Activated T-cell treated with anti-CD3 and anti-CD28 coated beads for 48 hours (primary cell): ENCODE results near the gene PRICKLE2.

Experiments
- DNase-seq: peaks from one replicate; pipeline ENCODE4 v3.0.0-alpha.2; 2020; ENCODE audit warnings: low read depth

PRICKLE2 gene

DNA sequence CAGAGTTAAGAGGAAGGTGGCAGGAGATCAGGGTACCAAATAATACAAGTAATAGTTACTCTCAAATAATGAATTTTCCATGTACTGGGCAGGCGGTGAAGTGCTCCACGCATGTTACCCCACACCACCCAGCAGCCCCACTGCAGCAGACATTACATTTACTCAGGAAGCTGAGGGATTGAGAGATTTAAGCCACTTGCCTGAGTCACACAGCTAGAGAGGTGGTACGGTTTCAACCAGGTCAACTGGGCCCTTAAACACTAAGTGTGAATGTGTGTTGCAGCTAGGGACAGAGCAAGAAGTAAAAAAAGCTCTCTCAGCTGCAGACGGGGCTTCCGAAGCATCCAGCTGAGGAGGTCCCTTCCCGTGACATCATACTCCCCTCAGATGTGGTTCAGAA lies 91.3 kb downstream of the PRICKLE2 start:
- no peak for DNase-seq

DNA sequence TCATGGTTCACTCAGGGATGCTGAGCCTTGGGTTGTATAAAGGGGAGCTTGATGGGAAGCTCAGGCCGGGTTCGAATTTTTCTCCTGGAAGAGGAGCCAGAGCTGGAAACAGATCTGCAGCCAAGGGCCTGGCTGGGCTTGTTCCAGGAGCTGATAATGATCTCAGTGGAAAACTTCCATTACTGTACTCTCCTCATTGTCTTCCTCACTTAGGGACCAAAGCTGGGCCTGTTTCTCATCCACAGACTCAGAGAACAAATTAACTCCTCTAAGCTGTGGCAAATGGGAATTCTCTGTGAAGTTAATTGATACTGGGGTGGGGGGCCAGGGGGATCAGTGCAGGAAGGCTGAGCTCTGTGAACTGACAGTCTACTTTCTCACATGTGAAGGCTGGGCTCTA lies 92.0 kb downstream of the PRICKLE2 start:
- no peak for DNase-seq

DNA sequence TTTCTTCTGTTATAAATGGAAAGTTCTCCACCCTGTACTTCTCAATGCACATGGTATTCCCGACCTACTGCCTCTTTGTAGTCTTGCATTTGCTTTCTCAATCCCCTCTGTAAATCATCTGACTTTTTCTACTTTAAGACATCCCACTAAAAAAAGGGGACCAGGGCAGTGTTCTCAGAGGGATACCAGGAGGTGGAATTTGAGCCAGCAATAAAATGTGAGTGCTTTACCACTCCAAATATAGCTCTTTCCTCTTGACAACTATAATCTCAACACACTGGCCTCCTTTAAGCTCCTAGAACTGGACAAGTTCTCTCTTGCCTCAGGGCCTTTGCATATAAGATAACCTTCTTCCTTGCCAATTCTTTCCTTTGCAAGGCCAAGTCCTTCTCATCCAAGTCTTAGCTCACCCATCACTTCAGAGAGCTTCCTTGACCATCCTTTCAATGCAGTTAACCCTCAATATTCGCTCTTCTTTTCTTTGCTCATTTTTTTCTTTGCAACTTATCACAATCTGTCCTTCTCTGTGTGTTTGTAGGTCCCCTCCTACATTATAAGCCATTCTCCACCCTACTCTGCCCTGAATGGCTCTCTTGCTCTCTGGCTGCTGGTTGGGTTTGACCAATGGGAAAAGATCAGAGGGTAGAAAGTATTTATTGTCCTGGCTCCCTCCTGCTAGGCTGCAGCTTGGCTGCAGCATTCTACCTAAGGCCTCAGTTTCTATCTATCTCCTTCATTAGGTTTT lies 93.4 kb downstream of the PRICKLE2 start:
- no peak for DNase-seq

DNA sequence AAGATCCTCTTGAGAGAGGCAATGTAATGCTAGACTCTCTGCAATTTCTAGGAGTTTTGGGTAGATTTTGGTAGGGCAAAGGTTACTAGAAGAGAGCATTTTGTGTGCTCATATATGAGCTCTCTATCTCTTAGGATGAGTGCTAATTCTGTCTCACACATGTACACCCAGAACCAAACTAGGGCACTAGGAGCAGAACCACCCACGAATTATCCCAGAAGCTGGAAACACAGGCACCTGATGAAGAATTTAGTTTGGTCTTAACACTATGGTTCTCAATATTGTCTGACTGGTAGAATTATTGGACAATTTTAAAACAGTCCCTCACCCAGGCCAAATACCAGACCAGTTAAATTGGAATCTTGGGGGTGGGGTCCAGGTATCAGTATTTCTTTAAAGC lies 94.8 kb downstream of the PRICKLE2 start:
- DNase-seq = no peak

DNA sequence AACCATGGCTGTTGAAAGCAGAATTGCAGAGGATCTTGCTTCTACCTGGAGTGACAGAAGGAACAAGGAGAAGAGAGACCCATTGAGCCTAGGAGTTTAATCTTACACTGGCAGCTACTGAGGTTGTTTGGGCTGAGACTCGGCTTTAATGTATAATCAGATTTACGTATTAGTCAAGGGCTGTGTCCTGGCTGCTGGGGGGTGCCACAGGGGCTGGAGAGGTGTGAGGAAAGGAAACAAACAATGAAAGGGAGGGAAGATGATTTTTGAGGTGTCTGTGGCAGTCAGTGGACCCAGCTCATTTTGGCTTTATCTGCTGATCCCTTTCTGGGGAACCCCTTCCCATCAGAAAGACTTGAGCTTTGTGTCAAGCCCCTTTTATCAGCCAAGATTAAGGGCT lies 95.7 kb downstream of the PRICKLE2 start:
- DNase-seq = no peak

DNA sequence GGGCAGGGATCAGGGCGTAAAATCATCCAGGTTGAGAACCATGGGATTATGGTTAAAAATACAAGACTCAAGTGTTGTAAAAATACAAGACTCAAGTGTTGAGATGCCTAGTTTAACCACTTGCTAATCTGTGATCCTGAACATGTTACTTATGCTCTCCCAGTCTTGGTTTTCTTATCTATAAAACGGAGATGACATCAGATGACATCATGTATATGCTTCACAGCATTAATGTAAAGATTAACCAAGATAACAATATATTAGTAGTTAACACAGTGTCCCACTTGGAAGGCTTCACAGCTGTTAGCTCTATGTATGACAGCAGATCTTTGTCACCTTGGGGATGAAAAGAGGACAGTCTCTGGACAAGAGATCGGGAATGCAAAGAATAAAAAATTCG lies 96.2 kb downstream of the PRICKLE2 start:
- DNase-seq = no peak

DNA sequence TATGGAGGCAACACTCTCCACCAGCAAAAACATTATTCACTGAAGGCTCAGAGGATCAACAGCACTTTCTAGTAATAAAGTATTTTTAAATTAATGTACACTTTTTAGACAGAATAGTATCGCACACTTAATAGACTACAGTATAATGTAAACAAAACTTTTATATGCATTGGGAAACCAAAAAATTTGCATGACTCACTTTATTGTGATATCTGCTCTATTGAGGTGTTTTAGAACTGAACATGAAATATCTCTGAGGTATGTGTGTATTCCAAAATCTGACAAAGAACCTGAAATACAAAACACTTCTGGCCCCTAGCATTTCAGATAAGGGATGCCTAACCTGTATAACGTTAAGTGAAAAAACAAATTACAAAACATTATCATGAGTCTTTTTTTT lies 99.7 kb downstream of the PRICKLE2 start:
- DNase-seq = no peak

DNA sequence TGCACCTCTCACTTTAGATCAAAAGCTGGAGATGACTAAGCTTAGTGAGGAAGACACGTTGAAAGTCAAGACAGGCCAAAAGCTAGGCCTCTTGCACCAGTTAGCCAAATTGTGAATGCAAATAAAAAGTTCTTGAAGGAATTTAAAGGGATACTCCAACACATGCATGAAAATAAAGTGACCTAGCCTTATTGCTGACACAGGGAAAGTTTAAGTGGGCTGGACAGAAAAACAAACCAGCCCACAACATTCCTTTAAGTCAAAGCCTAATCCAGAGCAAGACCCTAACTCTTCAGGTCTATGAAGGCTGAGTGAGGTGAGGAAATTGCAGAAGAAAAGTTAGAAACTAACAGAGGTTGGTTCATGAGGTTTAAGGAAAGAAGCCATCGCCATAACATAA lies 101.3 kb downstream of the PRICKLE2 start:
- DNase-seq = no peak

DNA sequence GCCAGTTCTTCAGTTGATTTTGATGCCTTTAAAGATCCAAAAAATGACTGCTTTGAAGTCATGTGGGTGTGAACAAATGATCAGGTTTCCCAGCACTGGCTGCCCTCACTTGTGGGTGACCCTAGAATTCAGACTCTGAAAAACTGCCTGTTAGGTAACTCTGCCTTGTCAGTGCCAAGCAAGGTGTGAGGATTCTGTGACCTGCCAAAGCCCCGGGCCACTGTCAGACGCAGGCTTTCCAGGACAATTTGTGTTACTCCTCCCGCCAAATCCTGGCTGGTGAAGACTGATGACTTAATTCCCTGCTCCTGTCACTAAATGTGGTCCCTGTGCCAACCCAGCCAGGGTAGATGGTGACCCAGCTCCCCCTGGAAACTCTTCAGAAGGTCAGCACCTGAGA lies 102.8 kb downstream of the PRICKLE2 start:
- DNase-seq = no peak

DNA sequence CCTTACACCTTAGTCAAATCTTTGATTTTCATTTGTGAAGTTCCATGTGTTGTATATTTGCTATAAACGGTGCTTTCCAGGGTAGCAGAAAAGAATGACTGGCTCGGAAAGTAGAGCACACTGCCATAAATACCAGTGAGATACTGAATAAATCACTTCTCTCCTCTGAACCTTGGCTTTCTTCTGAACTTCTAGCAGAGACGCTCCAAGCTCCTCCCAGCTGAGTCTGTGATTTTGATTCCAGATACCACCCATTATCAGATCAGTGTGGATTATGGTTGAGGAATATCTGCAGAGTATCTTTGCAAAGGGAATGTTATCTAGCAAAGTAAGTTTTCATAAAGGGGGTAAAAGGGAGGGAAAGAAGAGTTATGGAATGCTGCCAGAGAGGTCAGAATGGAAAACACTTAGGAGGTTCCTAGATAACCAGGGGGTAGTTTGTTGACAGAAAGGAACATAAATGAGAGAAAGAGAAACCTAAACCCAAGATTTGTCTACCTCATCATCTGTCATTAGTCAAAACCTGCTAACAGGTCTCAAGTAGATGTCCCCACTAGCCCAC lies 103.4 kb downstream of the PRICKLE2 start:
- DNase-seq = no peak

DNA sequence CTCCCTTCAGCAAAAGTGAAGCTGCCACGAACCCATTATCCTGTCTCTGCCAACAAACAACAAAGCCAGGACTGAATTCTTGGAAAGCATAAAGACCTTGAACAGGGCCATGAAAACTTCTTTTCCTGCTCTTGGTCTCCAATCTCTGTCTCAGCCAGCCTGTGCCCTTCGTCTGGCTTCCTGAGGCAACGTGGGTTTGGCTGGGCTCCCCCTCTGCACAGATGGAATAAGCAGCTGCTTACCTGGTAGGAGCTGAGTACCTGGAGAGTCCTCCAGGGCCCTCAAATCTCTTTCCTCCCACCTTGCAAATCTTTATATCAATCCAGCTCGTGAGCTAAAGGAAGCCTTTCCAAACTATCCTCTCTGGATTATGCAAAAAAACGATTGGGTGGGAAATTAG lies 104.4 kb downstream of the PRICKLE2 start:
- no peak for DNase-seq

DNA sequence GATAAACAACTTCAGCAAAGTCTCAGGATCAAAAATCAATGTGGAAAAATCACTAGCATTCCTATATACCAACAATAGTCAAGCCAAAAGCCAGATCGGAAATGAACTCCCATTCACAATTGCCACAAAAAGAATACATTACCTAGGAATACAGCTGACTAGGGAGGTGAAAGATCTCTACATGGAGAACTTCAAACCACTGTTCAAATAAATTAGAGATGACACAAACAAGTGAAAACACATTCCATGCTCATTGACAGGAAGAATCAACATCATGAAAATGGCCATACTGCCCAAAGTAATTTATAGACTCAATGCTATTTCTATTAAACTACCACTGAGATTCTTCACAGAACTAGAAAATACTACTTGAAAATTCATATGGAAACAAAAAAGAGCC lies 107.8 kb downstream of the PRICKLE2 start:
- DNase-seq = no peak

DNA sequence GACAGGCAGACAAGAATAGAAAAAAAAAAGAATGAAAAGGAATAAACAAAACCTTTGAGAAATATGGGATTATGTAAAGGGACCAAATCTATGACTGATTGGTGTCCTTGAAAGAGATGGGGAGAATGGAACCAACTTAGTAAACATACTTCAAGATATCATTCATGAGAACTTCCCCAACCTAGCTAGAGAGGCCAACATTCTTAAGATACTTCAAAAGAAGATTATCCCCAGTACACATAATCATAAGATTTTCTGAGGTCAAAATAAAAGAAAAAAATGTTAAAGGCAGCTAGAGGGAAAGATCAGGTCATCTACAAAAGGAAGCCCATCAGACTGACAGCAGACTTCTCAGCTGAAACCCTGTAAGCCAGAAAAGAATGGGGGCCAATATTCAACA lies 110.6 kb downstream of the PRICKLE2 start:
- no peak for DNase-seq

DNA sequence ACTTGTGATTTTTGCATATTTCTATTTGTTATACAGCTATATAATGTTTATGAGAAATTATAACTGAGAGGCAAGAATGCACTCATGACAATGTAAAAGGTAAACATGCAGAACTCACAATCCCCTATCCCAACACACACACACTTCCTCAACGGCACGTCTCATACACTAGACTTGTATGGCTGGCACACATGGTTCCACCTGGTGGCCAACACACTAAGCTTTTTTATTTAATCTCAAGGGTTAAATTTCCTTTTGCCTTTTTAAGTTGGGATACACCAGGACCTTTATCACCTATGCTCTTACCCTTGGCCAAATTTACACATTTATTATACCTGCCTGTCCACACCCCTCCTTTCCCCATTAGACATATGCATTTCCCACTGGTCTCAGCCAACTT lies 113.4 kb downstream of the PRICKLE2 start:
- DNase-seq = no peak

DNA sequence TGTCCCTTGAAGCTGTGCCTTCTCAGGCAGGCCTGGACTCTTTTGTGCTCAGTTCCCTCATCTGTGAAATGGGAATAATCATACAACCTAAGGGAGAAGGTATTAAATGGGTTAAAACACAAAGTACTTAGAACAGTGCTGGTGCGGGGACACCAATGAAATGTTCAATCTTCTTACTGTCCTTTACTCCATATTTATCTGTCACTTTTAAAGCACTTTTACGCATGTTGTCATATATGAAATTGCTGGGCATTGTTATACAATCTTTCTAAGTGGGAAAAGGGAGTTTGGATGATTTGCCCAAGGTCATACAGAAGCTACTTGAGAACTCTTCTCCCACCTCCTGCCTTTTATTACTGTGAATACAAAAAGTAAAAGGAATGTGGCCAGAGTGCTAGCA lies 114.2 kb downstream of the PRICKLE2 start:
- no peak for DNase-seq

DNA sequence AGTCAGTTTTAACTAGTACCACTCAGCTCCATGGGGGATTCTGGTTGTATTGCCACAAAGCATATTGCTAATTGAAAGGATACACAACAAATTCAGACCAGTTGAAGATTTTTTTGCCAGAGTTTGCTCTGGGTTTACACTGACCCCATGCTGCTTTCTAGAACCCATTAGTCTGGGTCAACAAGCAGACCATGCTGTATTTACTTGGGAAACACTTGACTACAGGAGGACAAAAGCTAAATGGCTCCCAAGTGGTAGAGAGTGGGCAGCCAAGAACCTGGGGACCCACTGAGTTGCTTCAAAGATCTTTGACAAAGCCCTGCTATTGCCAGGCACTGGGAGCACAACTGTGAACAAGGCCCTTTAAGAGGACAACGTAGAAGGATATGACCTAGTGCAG lies 115.2 kb downstream of the PRICKLE2 start:
- DNase-seq = no peak

DNA sequence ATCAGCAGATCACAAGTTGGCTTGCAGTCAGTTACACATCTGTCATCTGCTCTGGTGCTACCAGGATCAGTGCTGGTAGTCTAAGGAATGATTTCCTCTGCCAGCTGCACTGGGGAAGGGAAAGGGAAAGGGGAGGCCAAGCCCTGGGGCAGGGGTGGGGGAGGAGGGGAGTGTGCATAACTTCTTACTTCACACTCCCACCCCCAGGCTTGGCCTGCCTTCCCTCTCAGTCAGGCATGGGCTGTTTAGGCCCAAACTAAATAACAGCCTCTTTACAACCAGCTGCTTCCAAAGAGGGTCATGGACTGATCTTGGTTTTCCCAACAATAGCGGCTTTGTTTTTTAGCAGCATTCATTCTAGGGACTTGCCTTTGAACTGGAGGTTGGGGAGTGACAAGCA lies 115.8 kb downstream of the PRICKLE2 start:
- no peak for DNase-seq

DNA sequence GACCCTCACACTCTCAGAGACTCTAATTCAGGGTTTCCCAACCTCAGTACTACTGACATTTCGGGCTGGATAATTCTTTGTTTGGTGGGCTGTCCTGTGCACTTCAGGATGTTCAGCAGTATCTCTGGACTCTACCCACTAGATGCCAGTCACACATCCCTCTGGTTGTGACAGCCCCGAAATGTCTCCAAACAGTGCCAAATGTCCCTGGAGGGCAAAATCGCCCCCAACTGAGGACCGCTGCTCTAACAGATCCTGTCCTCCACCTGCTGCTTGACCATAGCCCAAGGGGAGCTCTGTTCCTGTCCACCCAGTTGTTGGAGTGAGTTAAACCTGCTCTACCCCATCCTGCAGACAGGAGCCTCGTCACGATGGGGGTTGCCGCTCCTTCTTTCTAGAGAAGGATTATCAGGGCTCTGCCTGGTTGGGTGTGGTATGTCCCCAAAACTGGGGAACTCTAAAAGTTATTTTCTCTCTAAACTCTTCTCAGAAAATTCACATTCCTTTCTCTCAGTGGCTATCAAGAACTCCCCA lies 116.4 kb downstream of the PRICKLE2 start:
- DNase-seq = no peak

DNA sequence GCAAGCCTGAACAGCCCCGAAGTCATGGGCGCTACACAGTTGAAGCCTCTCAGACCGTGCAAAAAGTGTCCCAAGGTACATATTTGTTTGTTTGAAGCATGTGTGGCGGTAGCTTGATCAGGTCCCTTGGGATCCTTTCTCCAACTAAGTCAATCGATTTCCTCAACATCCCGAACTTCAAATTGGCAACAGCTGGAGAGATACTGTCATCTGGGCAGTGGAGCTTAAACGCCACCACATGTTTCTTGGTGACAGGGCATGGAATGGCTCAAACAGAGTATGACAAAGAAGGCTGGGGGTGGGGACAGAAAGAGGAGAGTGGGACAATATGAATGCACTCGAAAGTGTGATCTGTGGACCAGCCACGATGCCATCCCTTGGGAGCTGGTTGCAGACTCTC lies 117.0 kb downstream of the PRICKLE2 start:
- no peak for DNase-seq

DNA sequence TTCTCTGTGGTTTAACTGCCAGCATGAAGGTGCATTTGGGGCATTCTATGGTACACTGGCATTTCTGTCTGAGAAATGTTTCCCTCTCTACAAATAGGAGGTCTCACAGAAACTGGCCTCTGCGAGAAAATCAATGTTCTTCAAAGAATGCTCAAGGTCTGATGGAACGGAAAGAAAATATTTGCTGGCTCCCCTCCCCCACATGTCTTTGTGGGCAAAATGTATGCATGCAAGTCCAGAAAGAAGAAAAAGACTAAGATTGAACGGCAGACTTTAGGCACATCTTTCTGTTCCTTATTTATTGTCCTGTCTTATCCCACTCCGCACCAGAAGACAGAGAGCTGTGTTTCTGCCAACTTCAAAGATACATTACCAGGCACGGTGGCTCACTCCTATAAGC lies 118.1 kb downstream of the PRICKLE2 start:
- no peak for DNase-seq

DNA sequence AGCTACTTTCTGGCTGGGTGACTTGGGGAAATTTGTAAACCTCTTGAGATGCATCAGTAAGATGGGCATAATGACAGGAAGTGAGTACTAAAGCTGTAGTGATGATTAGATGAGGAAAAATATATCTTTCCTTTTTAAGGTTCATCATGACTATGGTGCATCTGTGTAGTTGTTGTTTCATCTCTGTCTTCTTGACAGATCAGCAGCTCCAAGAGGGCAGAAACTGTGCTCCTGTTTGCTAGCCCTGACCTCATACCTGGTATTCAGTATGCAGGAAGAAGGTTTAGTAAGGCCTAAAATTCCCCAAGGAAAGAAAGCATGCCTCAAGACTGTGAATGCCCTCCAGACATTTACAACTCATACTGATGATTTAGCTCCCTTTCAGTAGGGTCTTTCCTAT lies 119.5 kb downstream of the PRICKLE2 start:
- DNase-seq = no peak

DNA sequence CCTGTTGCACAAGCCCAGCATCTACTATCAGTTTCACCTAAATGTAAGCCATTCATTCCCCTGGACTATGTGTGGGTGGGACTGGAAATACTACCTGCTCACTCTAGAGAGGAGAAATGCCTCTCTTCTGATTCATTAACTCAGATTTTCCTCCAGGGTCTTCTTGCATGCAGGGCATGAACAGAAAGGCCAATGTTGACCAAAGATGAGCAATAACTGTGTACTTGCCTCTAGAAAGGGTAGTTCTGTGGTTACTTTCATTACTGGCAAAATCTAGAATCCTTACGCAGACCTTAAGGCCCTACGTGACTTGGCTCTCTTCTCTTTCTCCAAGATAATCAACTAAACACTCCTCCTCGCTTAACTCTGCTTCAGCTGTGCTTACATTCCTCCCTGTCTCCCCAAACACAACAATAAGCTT lies 120.6 kb downstream of the PRICKLE2 start:
- no peak for DNase-seq

DNA sequence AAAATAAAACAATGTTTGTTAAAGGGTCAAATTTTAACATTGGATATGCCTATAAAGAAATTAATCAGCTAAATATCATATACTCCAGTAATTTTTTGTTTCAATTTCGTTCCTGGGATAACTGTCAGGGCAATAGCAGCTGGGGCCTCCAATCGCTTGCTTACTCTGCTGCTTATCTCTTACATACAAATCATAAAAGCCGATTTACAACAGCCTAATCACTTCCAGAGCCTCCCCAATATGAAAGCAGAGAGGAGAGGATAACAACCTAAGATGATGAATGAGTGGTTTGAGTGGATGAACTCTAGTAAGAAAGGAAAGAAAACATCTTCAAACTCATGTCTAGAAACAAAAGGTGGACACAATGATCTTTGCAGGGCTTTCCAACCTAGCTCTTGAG lies 121.3 kb downstream of the PRICKLE2 start:
- no peak for DNase-seq

DNA sequence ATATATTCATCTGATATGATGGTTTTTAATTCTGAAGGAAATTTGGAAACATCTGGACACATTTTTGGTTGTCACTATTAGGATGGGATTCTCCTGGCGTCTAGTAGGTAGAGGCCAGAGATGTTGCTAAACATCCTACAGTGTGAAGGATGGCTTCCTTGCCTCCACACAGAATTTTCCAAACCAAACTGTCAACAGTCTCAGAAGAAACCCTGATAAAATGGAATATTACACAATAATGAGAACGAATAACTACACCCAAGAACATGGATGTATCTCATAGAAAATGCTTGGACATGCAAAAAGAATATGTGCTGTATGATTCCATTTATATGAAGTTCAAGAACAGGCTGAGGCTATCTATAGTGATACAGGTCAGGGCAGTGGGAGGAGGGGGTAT lies 122.1 kb downstream of the PRICKLE2 start:
- no peak for DNase-seq
